ENCODE measurements around the gene IL10RA. TPM values are rescaled to one million over a fixed set of nuclear protein-coding genes. Genes with fewer than 3 reads are reported as not detected.

IL10RA gene
- total RNA-seq, 6 experiments from 2014 or later, result 4.9 to 17.9 (median 7.4) TPM

GRCh38 chr11:117969160-117969991 lies 16.8 kb upstream of the IL10RA start:
- intact Hi-C loops (cut with DNase I), result no loop called here
- no peak overlapping the region for H3K4me3 ChIP-seq
- no peaks in the 10 kb centered on the region for H3K9me3 ChIP-seq
- H3K27me3 ChIP-seq, result no peaks in the 10 kb centered on the region
- WGBS (ENCODE audit: insufficient coverage, low coverage, low lambda C conversion rate, missing lambda C conversion rate), result 76% methylated on average over 4 of the region's 5 CpGs
- TF ChIP-seq POLR2A (IDR thresholded peaks at IDR 0.05) (no peak), CTCF (IDR thresholded peaks at IDR 0.05) (no peak)
- H3K4me1 ChIP-seq, result no peaks in the 10 kb centered on the region
- no peaks in the 10 kb centered on the region for H3K36me3 ChIP-seq
- ATAC-seq (no peak), DNase-seq (peak in 1 of 3 donors; percentile 13)
- no peak overlapping the region for H3K27ac ChIP-seq

GRCh38 chr11:117970400-117971024 lies 15.7 kb upstream of the IL10RA start:
- WGBS (ENCODE audit: insufficient coverage, low coverage, low lambda C conversion rate, missing lambda C conversion rate), result 22% methylated on average over 2 of the region's 4 CpGs
- ATAC-seq (peak; percentile 61 to 70 (median 68)), DNase-seq (peak in 1 of 3 donors; percentile 39)
- Histone ChIP-seq H3K9me3 (no peaks in the 10 kb centered on the region), H3K4me3 (no peak overlapping the region), H3K27ac (no peak overlapping the region), H3K27me3 (no peaks in the 10 kb centered on the region), H3K36me3 (no peaks in the 10 kb centered on the region), H3K4me1 (no peaks in the 10 kb centered on the region)
- intact Hi-C loops (cut with DNase I), result no loop called here
- TF ChIP-seq CTCF (IDR thresholded peaks at IDR 0.05), result no peak
- no peak for TF ChIP-seq POLR2A (IDR thresholded peaks at IDR 0.05)

GRCh38 chr11:117972044-117972443 lies 14.2 kb upstream of the IL10RA start:
- H3K4me1 ChIP-seq, result no peaks in the 10 kb centered on the region
- no peak overlapping the region for H3K27ac ChIP-seq
- no peak overlapping the region for H3K4me3 ChIP-seq
- ATAC-seq (no peak), DNase-seq (peak in 1 of 3 donors; percentile 31)
- 63% methylated on average over 8 of the region's 10 CpGs for WGBS (ENCODE audit: insufficient coverage, low coverage, low lambda C conversion rate, missing lambda C conversion rate)
- H3K27me3 ChIP-seq, result no peaks in the 10 kb centered on the region
- intact Hi-C loops (cut with DNase I), result no loop called here
- no peak for TF ChIP-seq CTCF (IDR thresholded peaks at IDR 0.05)
- TF ChIP-seq POLR2A (IDR thresholded peaks at IDR 0.05), result no peak
- no peaks in the 10 kb centered on the region for H3K36me3 ChIP-seq
- H3K9me3 ChIP-seq, result no peaks in the 10 kb centered on the region

GRCh38 chr11:117972629-117973502 lies 13.3 kb upstream of the IL10RA start:
- DNase-seq, result peak in 1 of 3 donors; percentile 36
- WGBS (ENCODE audit: insufficient coverage, low coverage, low lambda C conversion rate, missing lambda C conversion rate), result 25% methylated on average over 8 of the region's 9 CpGs
- ATAC-seq, result peak in 3 of 4 donors; percentile 17 to 41 (median 30)
- intact Hi-C loops (cut with DNase I), result no loop called here
- Histone ChIP-seq H3K4me3 (no peak overlapping the region), H3K27ac (no peak overlapping the region), H3K9me3 (no peaks in the 10 kb centered on the region), H3K36me3 (no peaks in the 10 kb centered on the region), H3K4me1 (no peaks in the 10 kb centered on the region), H3K27me3 (no peaks in the 10 kb centered on the region)
- TF ChIP-seq CTCF (IDR thresholded peaks at IDR 0.05), result no peak
- TF ChIP-seq POLR2A (IDR thresholded peaks at IDR 0.05), result no peak
